T47D (cell line): Measurements from ENCODE around the gene NRG4.
A peak's percentile ranks its signal among the peaks of the same experiment; 100 is the strongest.
"Not testable (repeated sequence)": the region's sequence is repeated elsewhere in the genome, so short reads cannot be mapped to it uniquely, and the experiment has no call there.

Experiments
- DNase-seq, 2 experiments: peaks; one replicate each; pipeline versions ENCODE4 v3.0.0 to v3.0.0-alpha.2; 2011 to 2012; ENCODE audit warnings: low read depth in 1 of 2, low spot score in 1 of 2
- JUND ChIP-seq: IDR thresholded peaks from 2 replicates; pipeline ENCODE4 v1.6.1; 2012; ENCODE audit warnings: low read depth
- in situ Hi-C: cut with HindIII; loops from 2 replicates; pipeline ENCODE4 v1.10.0; 2016; ENCODE audit warnings: low sequenced_read_pairs, low pct_unique_long_range_greater_than_20kb

Gene NRG4

DNA sequence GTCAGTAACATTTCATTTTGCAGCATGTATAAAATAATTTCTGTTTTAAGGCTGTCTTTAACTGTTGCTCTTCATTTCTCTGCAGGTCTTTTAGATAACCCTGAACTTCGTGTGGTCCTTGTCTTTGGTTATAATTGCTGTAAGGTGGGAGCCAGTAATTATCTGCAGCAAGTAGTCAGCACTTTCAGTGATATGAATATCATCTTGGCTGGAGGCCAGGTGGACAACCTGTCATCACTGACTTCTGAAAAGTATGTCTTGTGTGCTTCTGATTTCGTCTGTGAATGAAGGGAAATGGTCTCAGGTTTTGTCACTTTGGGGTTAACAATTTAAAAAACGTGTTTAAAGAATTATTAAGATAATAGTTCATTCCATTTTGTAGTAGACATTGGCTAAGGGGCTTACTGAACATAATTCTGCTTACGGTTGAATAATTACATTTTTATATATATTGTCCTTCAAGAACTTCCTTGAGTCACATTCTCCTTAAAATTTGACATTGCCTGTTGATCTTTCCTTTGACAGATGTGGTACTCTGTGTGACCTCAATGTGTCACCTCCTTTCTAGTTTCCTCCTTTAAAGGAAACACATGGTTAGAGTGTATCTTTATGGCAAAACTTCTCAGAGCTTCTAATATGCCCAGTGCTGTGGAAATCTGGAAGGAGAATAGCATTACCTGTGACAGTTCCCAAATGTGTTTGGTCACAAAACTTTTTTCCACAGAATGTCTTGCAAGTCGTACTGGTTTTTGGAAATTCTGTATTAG, 82.2 kb downstream of the NRG4 start:
- no peak for TF ChIP-seq JUND
- in situ Hi-C loops = no loop called here
- no peak for DNase-seq

DNA sequence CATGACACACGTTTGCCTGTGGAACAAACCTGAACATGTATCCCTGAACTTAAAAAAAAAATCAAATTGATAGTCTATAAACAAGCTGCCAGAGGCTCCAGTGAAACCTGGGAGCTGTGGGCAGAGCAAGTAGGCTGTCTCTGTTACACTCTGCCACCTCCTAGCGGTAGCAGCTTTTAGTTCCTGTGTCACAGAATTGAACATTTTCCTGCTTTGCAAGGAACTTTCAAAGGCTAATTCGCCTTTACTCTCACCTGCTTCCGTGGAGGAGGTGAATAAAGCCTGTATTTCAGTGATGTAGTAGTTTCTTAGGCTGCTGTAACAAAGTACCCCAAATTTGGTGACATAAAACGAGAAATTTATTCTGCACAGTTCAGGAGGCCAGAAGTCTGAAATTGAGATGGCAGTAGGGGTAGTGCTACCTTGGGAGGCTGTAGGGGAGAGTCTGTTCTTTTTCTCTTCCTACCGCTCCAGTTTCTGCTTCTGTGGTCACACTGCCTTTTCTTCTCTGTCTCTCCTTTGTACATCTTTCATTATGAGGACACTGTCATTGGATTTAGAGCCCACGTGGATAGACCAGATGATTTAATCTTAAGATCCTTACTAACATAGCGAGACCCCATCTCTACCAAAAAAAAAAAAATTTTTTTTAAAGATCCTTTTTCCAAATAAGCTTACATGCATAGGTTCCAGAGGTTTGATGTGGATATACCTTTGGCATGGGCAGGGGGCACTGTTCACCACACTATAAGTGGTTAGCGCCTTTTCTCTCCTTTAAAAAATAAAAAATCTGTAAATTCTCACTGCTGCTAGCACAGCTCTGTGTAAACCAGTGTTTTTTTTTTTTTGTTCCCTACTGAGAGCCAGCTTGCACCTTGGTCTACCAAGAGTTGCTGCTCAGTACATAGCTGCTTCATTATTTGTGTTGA, 83.3 kb downstream of the NRG4 start:
- peak; percentile 25 to 72 for DNase-seq
- in situ Hi-C loops = no loop called here
- TF ChIP-seq JUND = no peak

DNA sequence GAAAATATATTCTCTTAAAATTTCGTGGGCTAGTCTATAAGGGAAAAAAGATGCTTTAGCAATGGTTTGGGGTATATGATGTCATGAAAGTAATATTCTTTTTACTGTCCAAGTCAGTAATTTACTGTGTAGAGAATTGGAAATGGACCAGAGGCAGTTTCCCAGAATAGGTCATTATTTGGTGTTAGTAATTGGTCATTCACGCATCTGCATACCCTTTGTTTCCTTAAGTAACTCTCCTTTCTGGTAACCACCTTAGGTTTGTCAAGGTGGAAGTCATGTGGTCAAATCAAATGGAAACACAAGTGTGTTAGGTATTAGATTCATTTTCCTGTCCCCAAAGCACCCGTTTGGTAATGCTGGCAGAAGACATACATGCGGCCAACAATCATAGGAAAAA, 84.6 kb downstream of the NRG4 start:
- in situ Hi-C loops = no loop called here

DNA sequence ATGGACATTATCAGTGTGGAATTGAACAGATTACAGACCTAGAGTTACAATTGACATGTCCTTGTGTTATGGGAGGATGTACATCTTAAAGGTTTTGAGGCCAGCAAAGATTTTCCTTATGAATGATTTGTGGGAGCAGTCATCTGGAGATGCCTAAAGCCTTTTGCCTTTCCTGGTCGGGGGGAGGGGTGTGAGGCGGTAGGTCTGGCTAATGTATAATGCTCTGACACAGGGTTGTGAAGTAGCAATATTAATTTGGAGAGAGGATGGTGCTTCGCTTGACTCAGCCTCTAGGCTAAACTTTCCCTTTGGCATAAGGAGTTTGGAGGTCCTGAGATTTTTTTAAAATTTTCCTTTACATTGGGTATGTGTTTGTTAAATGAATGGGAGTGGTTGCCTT, 85.3 kb downstream of the NRG4 start:
- DNase-seq = no peak
- in situ Hi-C loops = no loop called here
- TF ChIP-seq JUND = no peak

More for the DNA sequence above, 84.6 kb downstream of the NRG4 start:
- TF ChIP-seq JUND = no peak
- DNase-seq = no peak

DNA sequence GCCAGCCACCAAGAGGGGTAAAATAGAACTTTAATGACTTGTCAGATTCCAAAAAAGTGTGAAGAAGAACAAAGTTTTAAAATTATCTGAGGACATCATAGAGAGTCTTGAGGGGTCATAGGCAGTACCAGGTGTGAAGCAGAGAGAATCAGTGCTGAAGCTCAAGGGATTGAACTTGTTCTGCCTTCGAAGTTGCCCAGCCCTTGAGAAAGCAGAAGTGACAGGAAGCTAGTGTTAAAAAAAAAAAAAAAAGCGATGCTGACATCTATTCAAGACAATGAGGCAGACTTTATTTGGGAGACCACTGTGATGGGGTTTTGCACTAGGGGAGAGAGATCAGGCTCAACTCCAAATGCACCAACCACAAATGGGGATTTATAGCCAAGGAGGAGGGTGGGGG, 86.8 kb downstream of the NRG4 start:
- TF ChIP-seq JUND = no peak
- DNase-seq = no peak
- in situ Hi-C loops = no loop called here

DNA sequence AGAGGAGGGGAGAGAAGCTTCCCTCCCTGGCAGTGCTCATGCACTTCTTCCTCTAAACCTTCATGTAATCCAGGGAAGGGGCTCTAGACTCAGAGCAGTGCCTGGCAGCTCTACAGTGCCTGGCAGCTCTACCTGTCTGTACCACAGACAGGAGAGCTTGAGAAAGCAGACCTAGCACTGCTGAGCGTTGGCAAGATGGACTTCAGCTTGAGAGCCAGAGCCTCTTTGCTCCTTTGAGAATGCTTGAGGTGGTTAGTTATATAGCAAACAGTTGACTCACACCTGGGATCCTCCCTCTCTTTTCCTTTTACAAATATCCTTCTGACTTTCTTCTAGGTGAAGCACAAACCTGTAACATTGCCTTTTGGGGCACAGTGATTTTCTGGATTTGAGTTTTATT, 87.6 kb downstream of the NRG4 start:
- no peak for TF ChIP-seq JUND
- no peak for DNase-seq
- in situ Hi-C loops = no loop called here

DNA sequence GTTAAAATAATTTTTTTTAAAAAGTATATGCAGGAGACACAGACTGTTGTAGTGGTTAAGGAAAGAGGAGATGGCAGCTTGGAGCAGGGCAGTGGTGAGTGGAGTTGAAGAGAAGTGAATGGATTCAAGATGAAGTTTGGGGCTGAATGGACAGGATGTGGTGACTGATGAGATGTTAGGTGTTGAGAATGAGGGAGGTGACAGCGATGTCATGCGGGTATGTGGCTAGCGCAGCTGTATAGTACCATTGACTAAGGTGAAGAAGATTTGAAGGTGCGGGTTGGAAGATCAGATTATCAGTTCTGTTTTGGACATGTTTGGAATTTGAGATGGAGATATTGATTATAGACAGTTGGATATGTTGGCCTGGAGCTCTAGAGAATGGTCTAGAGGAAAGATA, 88.5 kb downstream of the NRG4 start:
- in situ Hi-C loops = no loop called here
- no peak for TF ChIP-seq JUND
- DNase-seq = no peak

DNA sequence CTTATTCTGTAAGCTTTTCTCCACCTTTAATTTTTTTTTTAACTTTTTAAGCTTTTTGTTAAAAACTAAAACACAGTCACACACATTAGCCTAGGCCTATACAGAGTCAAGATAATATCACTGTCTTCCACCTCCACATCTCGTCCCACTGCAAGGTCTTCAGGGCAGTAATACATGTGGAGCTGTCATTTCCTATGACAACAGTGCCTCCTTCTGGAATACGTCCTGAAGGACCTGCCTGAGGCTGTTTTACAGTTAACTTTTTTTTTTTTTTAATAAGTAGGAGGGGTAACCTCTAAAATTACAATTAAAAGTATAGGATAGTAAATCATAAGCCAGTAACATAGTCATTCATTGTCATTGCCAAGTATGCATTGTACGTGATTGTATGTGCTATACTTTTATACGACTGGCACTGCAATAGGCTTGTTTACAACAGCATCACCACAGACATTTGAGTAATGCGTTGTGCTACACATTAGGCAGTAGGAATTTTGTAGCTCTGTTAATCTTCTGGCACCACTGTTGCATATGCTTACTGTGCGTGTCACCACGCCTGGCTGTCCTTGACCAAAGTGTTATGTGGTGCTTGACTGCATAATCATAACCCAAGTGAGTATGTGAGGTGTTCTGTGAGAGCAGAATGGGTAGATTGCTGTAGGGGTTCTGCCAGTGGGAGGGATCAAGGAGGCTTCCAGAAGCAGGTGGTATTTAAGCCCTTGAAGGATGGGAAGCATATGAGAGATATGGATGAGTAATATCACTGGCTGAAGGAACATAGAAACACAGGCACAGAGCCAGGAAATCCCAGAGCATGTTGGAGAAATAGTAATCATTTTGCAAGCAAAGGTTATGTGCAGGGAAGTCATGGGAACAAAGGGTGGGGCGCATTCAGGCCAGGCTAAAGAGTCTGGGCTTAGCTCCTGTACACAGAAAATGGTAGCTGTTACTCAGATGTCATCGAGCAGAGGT, 90.2 kb downstream of the NRG4 start:
- no peak for TF ChIP-seq JUND
- DNase-seq = peak in 1 of 2 experiments; percentile 57
- in situ Hi-C loops = no loop called here

DNA sequence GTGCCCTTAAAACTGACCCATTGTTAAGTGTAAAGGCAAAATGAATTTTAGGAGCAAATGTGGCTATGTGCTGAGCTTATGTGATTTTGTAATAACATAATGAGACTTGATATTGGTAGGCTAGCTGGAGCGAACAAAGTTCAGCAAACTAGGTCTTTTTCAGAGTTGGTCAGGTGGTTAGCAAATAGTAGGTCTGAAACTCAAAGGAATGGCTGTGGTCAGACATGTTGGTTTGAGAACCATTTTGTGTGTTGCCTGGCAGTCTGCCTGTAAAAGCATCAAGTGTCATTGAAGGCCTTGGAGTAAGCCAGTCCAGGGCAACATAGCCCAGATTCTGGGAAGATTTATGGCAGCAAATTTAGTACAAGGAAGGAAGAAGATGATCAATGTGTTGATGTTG, 92.1 kb downstream of the NRG4 start:
- no peak for DNase-seq
- in situ Hi-C loops = no loop called here

DNA sequence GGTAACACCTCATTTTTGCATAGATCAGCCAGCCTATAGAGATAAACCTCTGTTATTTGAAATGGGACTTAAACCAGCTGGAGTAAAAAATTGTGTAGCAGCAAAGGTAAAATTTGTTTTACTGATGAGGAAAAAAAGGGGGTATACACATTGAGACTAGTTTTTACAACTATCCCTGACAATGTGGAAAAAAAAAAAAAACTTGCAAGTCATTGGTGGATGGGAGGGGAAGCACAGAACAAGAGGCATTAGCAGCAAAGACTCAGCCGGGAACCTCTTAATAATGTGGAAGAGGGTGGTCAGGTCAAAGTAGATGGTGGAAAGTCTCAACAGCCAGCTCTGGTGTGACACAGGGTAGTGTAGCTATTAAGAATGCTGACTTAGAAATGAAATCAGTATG, 94.1 kb downstream of the NRG4 start:
- no peak for DNase-seq
- in situ Hi-C loops = no loop called here
- no peak for TF ChIP-seq JUND

More for the DNA sequence above, 92.1 kb downstream of the NRG4 start:
- TF ChIP-seq JUND = no peak

DNA sequence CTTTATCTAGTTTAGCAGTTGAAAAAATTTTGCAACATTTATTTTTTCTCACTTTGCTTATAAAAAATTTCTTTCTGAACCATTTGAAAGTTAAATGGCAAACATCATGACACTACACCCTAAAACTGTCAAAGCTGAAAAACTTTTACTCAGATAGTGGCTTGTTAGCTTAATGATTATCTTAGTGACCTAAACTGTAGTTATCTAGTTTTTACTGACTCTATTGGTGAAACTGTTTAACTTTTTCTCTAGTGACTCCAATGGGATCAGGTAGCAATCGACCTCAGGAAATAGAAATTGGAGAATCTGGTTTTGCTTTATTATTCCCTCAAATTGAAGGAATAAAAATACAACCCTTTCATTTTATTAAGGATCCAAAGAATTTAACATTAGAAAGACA, 95.2 kb downstream of the NRG4 start:
- in situ Hi-C loops = no loop called here
- no peak for TF ChIP-seq JUND
- DNase-seq = no peak

DNA sequence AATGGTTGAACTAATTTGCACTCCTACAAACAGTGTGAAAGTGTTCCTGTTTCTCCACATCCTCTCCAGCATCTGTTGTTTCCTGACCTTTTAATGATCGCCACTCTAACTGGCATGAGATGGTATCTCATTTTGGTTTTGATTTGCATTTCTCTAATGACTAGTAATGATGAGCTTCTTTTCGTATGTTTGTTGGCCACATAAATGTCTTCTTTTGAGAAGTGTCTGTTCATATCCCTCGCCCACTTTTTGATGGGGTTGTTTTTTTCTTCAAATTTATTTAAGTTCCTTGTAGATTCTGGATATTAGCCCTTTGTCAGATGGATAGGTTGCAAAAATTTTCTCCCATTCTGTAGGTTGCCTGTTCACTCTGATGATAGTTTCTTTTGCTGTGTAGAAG, 101.9 kb downstream of the NRG4 start:
- DNase-seq, in situ Hi-C loops: not testable (repeated sequence)
